HEK293T (cell line): ENCODE measurements around the gene CLDN22.

Experiments used
- CTBP1 ChIP-seq: fragments of 450-650 bp; IDR thresholded peaks from 2 replicates; pipeline ENCODE4 v1.6.1; 2016; ENCODE audit warnings: borderline replicate concordance
- ELF4 ChIP-seq: fragments of 450-650 bp; IDR thresholded peaks from 2 replicates; pipeline ENCODE4 v1.6.1; 2017; ENCODE audit warnings: antibody characterized with exemption
- TARDBP ChIP-seq: fragments of 450-650 bp; IDR thresholded peaks from 2 replicates; pipeline ENCODE4 v1.6.1; 2016

- no peak for TF ChIP-seq CTBP1
- no peak for TF ChIP-seq TARDBP
- TF ChIP-seq ELF4, result no peak
Observed at GRCh38 chr4:183356931-183357675, 37.0 kb upstream of the CLDN22 start.
